ENCODE measurements around the gene EVI2B. TPM values are rescaled to one million over a fixed set of nuclear protein-coding genes. Genes with fewer than 3 reads are reported as not detected.
"Not testable (repeated sequence)": the region's sequence is repeated elsewhere in the genome, so short reads cannot be mapped to it uniquely, and the experiment has no call there.

Gene EVI2B
- total RNA-seq, 1 experiment from 2014 or later = not detected

DNA sequence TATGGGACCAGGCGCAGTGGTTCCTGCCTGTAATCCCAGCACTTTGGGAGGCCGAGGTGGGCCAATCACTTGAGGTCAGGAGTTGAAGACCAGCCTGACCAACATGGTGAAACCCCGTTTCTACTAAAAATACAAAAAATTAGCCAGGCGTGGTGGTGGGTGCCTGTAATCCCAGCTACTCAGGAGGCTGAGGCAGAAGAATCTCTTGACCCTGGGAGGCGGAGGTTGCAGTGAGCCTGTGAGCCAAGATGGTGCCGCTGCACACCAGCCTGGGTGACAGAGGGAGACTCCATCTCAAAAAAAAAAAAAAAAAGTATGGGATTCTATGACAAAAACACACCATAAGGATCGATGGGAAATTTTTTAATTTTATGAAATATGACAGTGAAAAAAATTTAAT is 1.6 kb downstream of the EVI2B start:
- in situ Hi-C loops (cut with HindIII; ENCODE audit: low sequenced_read_pairs) = not testable (repeated sequence)

DNA sequence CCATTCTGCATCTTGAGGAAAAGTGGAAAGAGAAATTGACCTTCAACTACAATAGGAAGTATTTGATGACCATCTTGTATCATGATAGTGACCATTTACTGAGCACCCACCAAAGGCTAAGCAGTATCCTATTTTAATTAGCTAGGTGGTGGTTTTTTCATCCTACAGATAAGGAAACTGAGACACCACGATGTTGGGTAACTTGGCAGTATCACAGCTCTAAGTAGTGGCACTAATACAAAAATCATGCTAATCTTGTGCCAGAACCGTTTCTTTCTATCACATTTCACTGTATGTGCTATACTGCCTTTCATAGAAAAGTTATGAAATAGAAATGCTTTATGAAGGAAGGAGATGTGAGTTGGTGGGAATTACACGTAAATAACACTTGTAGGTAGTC is 2.3 kb downstream of the EVI2B start:
- DNase-seq (ENCODE audit: low spot score) = no peak
- in situ Hi-C loops (cut with HindIII; ENCODE audit: low sequenced_read_pairs) = no loop called here

More for the DNA sequence above, 1.6 kb downstream of the EVI2B start:
- DNase-seq (ENCODE audit: low spot score) = not testable (repeated sequence)

DNA sequence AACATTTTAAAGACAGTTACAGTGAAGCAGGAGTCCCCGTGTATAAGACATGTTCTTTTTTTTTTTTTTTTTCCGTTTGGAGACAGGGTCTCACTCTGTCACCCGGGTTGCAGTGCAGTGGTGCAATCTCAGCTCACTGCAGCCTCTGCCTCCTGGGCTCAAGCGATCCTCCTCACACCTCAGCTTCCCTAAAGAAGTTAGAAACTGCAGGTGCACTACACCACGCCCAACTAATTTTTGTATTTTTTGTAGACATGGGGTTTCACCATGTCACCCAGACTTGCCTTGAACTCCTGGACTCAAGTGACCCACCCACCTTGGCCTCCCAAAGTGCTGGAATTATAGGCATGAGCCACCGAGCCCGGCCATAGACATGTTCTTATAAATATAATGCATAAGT is 3.0 kb downstream of the EVI2B start:
- DNase-seq (ENCODE audit: low spot score) = no peak
- in situ Hi-C loops (cut with HindIII; ENCODE audit: low sequenced_read_pairs) = no loop called here

DNA sequence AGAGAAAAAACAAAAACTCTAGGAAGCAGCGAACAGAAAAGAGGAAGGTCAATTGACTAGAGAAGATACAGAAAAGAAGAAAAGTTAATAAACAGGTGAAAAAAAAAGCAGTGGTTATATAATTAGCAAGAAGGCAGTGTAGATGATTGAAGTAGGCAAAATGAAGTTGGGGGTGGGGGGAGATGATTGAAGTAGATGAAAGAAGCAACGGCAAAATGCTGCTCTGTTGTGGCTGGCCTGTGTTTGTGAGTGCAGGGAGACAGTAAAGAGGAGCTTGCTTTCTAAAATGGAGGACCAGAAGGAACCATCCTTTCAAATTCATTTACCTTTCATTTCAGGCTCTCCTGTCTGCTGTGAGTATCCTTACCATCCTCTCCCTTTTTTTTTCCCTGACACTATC is 3.6 kb downstream of the EVI2B start:
- DNase-seq (ENCODE audit: low spot score) = no peak
- in situ Hi-C loops (cut with HindIII; ENCODE audit: low sequenced_read_pairs) = no loop called here

DNA sequence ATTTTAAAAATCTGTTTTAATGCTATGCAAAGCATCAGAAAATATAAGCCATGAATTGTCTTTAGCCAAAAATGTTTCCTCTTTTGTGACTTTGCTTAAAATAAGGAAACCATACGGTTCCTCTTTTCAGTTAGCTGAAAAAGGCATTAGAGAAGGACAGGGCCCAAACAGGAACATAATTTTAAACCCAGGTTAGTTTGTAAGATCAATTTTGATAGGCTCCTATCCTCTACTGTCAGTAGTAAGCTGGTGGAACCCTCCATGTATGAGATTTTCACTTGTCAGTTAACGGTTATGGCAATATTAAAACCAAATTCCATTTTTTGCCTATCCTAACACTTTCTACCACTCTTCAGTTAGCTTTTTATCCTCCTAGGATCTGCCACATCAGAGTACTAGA is 4.3 kb downstream of the EVI2B start:
- no peak for DNase-seq (ENCODE audit: low spot score)
- in situ Hi-C loops (cut with HindIII; ENCODE audit: low sequenced_read_pairs) = no loop called here

DNA sequence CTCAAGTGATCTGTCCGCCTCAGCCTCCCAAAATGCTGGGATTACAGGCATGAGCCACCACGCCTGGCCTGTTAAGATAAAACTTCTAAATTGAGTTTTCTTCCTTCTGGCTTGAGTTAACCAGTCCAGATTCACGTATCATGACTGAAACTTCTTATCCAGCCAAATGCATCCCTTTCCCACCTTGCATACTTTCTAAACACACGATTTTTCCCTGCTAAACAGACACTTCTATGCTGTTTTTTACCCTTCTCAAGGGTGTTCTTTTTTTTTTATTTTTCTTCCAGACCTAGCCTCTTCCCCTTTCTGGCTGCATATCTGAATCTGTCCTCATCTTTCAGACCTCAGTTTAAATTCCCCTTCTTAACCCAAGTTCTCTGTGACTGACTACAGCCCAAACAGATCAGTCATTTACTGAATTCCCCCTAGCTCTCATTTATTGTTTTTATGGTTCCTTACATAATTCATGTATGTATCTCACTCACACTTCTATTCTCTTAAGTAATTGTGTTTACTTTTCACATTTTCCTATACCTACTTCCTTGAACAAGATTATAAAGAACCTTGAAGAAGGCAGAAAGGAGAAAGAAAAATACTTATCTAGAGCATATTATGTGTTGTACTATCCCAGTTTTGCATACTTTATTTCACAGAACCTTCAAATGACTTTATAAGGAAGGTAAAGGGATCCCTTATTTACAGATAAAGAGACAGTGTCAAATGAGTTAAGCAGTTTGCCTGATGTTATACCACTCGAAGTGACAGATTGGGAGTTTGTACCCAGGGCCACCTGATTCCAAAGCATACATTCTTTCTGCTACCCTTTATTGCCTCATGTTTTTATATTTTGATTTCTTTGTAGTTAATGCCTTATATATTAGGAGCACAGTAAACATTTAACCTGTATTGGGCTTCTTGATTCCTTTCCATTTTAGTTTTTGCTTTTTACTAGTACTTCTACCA is 5.2 kb downstream of the EVI2B start:
- in situ Hi-C loops (cut with HindIII; ENCODE audit: low sequenced_read_pairs) = no loop called here
- DNase-seq (ENCODE audit: low spot score) = no peak

DNA sequence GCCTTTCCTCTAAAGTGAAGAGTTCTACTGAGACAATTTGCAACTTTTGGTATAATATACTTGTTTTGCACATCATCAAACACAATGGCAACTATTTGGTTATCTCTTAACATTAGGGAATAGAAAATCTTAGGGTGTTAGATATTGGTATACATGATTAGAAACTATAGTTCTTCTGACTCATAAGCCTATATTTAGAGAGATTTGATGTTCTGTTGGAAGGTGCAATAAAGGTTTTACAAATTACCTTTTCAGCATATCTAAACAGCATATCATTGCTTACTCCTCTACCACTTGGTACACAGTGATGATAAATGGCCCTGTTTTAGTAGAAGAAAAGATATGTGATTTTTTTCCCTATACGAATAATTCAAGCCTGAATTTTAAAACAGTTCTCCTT is 6.2 kb downstream of the EVI2B start:
- in situ Hi-C loops (cut with HindIII; ENCODE audit: low sequenced_read_pairs) = no loop called here
- DNase-seq (ENCODE audit: low spot score) = no peak

DNA sequence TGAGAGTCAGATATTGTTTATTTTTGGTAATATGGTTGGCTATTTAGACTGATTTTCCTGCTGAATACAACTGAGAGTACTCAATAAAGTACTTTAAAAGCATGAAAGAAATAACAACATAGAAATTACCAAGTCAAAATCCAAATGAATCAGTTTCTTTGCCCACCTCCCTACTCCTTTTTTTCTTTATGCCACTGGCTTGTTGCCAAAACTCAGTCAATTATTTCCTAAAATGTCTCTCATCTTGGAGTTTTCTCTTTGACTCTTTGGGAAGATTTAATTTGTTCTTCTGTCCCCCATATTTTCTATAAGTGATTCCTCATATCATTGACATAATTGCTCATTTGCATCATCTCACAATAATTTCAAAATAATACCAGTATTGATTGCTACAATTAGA is 14.2 kb downstream of the EVI2B start:
- in situ Hi-C loops (cut with HindIII; ENCODE audit: low sequenced_read_pairs) = no loop called here
- no peak for DNase-seq (ENCODE audit: low spot score)

DNA sequence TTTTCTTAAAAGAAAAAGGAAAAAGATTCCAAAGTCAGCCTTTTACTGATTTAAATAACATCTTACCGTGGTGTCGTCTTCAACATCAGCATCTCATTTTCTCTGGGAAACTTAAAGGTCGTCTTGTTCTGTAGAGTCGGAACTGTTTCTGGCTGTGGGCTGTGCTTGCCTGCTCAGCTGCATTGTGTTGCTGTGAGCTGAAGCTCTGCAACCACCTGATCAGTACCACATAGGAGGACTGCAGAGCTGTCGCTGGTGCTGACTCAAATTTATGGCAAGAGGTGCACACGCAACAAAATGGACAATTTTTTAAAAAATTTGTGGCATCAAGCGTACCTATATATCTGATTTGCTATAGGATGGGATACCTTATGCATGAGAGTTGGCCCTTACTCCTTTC is 16.8 kb downstream of the EVI2B start, which contains the start of gene OMG:
OMG (minus strand) TSS at position 150 of the 400 bp plus-strand sequence. CDS start 908 bp downstream, outside the sequence.
- in situ Hi-C loops (cut with HindIII; ENCODE audit: low sequenced_read_pairs) = no loop called here
- DNase-seq (ENCODE audit: low spot score) = peak; percentile 87

DNA sequence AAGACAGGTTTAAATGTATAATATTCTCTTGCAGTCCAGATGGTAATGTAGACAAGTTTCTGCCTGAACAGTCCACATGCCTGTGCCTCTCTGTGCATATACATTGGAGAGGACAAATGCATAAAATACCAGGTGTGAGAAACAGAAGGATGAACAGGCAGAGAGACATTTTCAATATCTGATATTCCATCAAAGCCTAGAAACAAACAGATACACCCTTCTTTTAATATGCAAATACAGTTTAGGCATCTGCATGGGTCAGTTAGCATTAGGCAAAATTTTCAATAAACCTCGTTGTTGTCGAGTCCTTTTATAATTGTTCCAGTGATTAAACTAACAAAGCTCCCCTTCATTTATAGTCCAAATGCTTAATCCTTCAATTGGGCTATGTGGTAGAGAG is 17.7 kb downstream of the EVI2B start:
- in situ Hi-C loops (cut with HindIII; ENCODE audit: low sequenced_read_pairs) = no loop called here
- peak; percentile 56 for DNase-seq (ENCODE audit: low spot score)

DNA sequence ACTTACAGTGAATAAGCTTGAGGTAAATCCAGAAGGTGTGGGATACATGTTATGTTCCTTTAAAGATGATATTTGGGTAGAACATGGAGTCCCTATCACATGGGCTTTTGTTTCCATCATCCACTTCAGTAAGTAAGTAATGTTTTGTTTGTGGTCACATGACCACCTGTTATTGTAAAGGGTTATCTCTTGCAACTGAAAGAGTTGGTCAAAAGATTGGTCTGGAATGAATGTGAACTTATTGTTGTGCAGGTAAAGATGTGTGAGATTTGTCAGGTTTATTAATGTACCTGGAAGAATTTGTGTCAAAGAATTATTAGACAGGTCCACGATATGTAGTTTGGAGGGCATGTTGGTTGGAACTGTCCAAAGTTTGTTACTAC is 18.4 kb downstream of the EVI2B start:
- no peak for DNase-seq (ENCODE audit: low spot score)
- in situ Hi-C loops (cut with HindIII; ENCODE audit: low sequenced_read_pairs) = no loop called here

DNA sequence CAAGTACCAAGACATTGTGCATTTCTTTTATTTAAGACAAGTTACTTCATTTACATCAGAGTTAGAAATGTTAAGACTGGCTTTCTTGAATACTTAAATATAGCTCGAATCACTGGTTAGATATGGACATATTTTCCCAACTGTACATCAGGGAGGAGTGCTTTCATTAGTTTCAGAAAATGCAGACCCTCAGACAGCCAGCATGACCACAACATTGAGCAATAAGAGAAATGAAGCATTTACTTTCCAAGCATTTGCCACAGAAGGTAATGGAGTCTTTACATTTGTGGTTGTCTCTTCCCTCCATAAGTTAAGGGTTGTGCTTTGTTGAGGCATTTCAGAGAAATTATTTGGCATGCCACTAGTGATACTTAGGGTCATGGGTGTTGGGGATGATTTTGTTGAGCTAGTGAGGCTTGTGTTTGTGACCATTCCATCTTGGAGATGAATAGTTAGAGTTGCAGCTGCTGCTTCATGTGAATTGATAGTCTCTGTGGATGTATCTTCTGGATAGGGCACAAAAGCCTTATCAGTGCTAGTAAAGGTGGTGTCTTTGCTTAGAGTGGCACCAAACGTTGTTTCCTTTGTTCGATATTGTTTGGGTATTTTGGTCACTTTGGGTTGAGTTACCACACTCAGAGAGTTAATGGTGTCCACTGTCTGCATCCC is 18.9 kb downstream of the EVI2B start:
- no peak for DNase-seq (ENCODE audit: low spot score)
- in situ Hi-C loops (cut with HindIII; ENCODE audit: low sequenced_read_pairs) = no loop called here

DNA sequence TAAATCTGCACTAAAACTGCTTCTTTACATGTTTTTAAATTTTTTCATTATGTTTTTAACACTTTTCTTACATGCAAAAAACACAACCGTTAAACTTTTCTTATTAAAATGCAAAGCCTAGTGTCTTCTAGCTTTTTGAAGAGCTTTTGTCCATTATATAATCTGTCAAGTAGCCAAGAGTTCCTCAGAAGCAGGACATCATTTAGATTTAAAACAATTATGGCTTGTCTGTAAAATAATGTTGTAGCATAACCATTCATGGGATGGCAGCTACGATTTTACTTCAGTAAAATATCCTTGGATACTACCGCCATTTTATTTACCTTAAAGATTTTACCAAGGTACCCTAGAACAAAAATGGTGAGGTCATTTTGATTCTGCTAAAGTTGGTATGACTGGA is 19.6 kb downstream of the EVI2B start:
- peak; percentile 31 for DNase-seq (ENCODE audit: low spot score)
- in situ Hi-C loops (cut with HindIII; ENCODE audit: low sequenced_read_pairs) = no loop called here

DNA sequence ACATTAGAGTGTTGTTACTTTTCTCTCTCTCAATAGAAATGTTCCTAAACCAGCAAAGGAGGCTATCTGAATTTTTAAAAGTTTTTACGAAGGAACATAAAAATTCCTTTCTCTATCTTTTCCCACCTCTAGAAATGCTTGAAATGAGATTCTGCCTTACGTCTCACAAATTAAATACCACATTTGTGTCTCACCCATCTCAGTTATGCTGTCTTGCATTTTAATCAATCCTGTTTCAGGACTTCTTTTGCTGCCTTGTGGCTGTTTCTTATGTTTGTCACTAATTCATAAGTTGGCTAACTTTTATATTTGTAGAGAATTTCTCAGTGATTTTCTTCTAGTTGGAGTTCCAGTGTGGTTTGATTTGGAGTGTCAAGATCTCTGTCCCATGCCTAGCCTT is 20.3 kb downstream of the EVI2B start:
- in situ Hi-C loops (cut with HindIII; ENCODE audit: low sequenced_read_pairs) = no loop called here
- no peak for DNase-seq (ENCODE audit: low spot score)

DNA sequence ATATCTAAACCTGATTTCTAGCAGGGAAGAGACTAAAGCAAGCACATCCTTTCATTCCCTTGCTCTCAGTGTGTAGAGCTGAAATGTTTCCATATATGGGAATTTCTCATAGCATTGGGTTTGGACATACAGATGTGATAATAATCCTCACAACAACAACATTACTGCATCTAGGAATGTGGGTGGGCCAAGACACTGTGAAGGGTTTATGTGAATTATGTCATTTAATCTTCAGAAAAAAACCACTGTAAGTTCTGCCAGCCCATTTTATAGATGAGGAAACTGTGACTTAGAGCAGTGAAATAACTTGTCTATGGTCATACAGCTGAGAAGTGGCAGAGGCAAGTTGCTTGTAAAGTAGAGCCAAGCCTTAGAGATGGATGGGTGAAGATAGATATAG is 22.0 kb downstream of the EVI2B start:
- in situ Hi-C loops (cut with HindIII; ENCODE audit: low sequenced_read_pairs) = no loop called here
- no peak for DNase-seq (ENCODE audit: low spot score)

DNA sequence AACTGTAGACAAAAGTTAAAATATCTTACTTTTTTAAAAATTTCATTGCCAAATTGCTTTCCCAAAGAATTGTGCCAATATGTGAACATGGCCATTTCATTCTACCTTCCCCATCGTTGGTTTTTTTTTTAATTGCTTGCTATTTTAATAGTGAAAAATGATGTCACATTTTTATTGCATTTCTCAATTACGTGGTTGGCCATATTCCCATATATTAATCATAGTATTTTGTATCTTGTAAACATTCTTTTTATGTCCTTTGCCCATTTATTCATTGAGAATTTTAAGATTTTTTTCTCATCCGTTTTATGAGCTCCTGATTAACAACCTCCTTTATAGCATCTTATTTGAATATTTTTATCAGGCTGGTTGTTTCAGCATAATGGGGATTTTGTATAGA is 24.1 kb downstream of the EVI2B start:
- in situ Hi-C loops (cut with HindIII; ENCODE audit: low sequenced_read_pairs) = no loop called here

DNA sequence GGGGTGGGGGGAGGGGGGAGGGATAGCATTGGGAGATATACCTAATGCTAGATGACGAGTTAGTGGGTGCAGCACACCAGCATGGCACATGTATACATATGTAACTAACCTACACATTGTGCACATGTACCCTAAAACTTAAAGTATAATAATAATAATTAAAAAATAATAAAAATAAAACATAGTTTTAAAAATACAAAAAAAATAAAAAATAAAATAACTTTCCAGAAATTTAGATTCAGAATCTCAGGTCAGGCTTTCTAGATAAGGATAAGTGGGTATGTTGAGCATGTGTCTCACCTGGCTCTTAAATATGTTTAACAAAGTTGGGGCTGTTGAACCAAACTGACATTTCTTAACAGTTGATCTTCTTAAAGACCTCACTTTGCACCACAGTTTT is 25.9 kb downstream of the EVI2B start:
- in situ Hi-C loops (cut with HindIII; ENCODE audit: low sequenced_read_pairs); DNase-seq (ENCODE audit: low spot score): not testable (repeated sequence)

More for the DNA sequence above, 24.1 kb downstream of the EVI2B start:
- no peak for DNase-seq (ENCODE audit: low spot score)

DNA sequence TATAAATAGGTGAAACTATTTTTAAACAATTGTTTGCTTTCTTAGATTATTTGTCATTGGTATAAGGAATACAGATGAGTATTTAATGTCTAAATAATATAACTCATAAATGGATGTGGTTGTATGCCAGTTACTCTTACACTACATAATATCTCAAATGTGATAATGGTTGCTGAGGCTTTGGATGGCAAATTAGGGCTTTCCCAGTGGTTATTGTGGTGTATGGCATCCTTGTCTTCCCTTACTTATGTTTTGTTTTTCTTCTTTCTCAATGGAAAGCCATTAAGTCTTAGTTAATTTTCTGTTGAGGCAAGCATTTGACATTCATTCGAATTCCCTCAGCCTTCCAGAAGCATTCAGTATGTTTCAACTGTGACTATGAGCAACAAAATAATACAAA is 27.3 kb downstream of the EVI2B start:
- in situ Hi-C loops (cut with HindIII; ENCODE audit: low sequenced_read_pairs) = no loop called here
- no peak for DNase-seq (ENCODE audit: low spot score)

DNA sequence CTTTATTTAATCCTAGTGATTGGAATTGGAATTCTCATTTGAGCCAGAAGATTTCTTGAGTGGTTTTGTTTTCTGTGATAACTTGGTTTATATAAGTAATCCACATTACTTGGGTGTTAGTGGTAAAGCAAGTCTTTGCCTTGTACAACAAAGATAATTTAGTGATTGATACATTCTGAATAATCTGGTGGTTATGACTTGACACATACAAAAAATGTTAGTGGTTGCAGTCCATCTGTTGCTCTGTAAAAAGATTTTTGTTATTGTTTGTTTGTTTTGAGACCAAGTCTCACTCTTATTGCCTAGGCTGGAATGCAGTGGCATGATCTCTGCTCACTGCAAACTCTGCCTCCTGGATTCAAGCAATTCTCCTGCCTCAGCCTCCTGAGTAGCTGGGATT is 30.0 kb downstream of the EVI2B start:
- in situ Hi-C loops (cut with HindIII; ENCODE audit: low sequenced_read_pairs) = no loop called here
- DNase-seq (ENCODE audit: low spot score) = no peak

DNA sequence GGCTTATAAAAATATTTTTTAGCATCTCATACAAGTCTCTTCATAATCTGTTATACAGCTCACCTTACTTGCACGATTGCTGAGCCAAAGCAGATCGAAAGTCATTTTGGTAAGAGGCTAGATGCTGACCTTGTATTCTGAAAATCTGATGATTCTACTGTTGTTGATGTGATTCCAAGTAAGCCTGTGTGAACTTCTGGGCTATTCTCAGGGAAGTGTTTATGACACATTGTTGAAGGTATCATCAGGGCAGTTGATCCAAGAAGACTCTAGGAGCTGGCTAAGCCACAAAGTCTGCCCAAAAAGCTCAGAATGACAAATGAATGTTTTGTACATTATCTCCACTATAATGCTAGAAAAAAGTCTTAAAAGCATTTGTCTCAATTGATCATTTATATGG is 32.8 kb downstream of the EVI2B start:
- in situ Hi-C loops (cut with HindIII; ENCODE audit: low sequenced_read_pairs) = no loop called here
- no peak for DNase-seq (ENCODE audit: low spot score)
